HEK293T (cell line): Measurements from ENCODE around the gene ADK.

ENCODE experiments used
- BHLHE40 ChIP-seq: fragments of 450-650 bp; IDR thresholded peaks from 2 replicates; pipeline ENCODE4 v1.6.1; 2016; ENCODE audit warnings: mild to moderate bottlenecking, moderate library complexity, borderline replicate concordance
- CTBP1 ChIP-seq: fragments of 450-650 bp; IDR thresholded peaks from 2 replicates; pipeline ENCODE4 v1.6.1; 2016; ENCODE audit warnings: borderline replicate concordance
- FOXK2 ChIP-seq: fragments of 450-650 bp; IDR thresholded peaks from 2 replicates; pipeline ENCODE4 v1.6.1; 2016; ENCODE audit warnings: mild to moderate bottlenecking
- FOXM1 ChIP-seq: fragments of 450-650 bp; IDR thresholded peaks from 2 replicates; pipeline ENCODE4 v1.6.1; 2017; ENCODE audit warnings: mild to moderate bottlenecking, borderline replicate concordance
- NFRKB ChIP-seq: fragments of 450-650 bp; IDR thresholded peaks from 2 replicates; pipeline ENCODE4 v1.6.1; 2016; ENCODE audit warnings: mild to moderate bottlenecking, moderate library complexity
- PKNOX1 ChIP-seq: fragments of 450-650 bp; IDR thresholded peaks from 2 replicates; pipeline ENCODE4 v1.6.1; 2016
- SP1 ChIP-seq: fragments of 450-650 bp; IDR thresholded peaks from 2 replicates; pipeline ENCODE4 v1.6.1; 2017
- SUZ12 ChIP-seq: fragments of 450-650 bp; IDR thresholded peaks from 2 replicates; pipeline ENCODE4 v1.6.1; 2016; ENCODE audit warnings: mild to moderate bottlenecking
- TARDBP ChIP-seq: fragments of 450-650 bp; IDR thresholded peaks from 2 replicates; pipeline ENCODE4 v1.6.1; 2016
- ZNF384 ChIP-seq: fragments of 450-650 bp; IDR thresholded peaks from 2 replicates; pipeline ENCODE4 v1.6.1; 2016

DNA sequence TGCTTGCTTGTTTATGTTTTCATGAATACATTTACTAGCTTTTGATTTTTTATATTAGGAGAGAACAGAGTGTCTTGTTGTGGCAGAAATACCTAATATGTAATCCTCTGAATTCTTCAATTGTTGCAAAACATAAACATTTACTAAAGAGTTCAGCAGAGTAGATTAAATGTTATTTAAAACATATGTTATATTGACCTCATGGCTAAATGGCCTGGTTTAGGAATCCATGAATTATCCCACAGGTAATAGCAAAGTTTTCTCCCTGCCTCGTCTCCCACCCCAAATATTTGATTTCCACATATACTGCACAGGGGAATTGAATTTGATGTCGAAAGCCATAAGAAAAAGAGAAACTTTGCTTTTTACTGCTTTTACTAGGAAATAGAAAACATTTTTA, 111.8 kb downstream of the ADK start:
- TF ChIP-seq PKNOX1 (no peak), FOXK2 (no peak), SP1 (no peak), SUZ12 (no peak), BHLHE40 (no peak), CTBP1 (no peak), TARDBP (no peak), FOXM1 (no peak), ZNF384 (no peak), NFRKB (no peak)
